ENCODE measurements around the gene DRGX.

Gene DRGX

DNA sequence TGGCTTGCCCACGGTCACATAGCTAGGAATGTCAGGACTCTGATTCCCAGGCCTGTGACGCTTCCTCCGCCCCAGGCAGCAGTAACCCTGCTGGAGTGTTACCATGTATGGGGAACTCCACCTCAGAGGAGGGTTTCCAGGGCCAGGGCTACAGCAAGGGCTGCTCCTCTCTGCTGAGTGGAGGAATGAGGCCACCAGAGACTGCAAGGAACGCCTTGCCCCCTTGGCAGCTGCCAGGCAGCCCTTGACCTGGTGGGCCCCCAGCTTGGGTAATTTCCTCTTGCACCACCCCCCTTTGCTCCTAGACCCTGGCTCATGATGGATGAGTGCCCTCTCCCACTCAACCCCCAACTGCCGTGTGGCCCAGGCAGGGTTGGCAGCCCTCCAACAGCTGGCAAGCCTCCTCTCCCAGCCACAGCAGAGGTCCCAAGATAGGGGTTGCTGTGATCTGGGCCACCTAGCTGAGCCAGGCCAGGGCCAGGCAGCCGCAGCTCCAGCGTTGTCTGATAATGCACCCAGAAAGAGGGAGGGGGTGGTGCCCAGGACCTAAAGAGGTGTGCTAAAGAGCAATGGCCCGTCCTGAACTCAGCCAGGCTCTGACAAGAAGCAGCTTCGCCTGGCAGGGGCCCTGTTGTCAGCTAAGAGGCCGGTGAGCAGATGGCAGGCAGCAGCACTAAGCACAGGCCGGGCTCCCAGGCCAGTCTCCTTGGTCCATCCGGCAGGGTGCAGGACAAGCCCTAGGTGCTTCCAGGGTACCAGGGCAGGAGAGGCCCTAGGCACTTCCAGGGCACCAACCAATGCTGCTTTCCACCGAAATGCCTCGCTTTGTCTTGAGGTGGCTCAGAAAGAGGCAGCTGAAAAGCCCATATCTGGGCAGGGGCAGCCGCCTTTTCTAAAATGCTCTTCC lies 35.4 kb downstream of the DRGX start:
- FAIRE-seq, result no peak

DNA sequence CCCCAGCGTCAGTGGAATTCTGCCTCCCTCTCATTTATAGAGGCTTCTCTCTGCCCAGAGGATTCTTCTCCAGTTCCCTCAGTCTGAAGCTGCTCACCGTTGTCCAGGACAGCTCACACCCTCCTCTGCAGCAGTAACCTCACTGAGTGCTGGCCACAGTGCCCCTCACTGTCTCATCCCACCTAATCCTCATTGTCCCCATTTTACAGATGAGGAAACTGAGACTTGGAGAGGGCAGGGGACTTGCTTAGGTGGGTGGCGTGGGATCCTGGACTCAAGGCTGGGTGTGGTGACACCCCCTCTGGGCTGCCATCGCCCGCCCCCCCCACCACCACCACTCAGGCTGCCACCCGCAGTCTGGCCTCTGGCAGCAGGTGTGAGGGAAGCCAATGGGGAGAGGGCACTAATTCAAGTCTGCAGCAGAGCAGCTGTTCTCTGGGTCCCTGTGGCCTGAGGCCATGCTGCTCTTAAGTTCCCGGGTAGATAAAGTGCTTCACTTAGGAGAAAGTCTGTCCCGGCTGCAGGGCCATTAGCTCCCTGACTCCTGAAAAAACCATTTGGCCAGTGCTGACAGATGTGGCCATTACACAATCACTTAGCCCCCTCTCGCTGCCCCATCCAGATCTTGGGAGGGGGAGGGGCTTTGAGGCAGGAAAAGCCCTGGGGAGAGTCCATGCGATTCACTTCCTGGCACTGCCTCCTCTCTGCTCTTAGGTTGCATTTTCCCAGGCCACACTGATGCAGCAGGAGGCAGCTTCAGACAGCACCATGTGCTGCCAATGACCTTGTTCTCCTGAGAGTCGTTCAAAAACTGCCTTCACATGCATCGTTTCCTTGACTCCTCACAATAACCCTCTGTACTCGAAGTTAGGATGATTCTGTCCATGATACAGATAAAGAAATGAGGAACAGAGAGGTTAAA lies 36.3 kb downstream of the DRGX start:
- FAIRE-seq, result no peak

DNA sequence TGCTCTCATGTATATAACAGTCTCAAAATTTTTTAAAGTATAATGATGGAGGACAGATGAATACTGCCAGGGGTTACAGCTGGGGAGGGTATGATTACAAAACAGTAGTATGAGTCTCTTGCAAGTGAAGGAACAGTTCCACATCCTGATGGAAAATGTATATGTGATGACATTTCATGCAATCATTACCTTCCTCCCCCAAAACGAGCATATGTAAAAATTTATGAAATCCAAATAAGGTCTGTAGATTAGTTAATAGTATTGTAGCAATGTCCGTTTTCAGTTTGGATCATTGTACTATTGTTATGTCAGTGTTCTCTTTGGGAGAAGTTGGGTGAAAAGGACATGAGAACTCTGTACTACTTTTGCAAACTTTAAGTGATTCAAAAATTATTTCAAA lies 38.0 kb downstream of the DRGX start:
- no peak for FAIRE-seq

DNA sequence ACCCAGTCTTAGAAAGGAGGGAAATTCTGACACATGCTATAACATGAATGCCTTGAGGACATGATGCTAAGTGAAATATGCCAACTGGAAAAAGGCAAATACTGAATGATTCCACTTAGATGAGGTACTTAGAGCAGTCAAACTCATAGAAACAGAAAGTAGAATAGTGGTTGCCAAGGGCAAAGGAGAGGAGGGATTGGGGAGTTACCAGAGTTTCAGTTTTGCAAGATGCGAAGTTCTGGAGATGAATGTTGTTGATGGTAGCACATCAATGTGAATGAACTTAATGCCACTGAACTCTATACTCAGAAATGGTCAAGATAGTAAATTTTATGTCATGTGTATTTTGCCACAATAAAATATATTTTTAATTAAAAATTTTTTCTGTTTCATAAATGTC lies 38.9 kb downstream of the DRGX start:
- FAIRE-seq, result no peak

DNA sequence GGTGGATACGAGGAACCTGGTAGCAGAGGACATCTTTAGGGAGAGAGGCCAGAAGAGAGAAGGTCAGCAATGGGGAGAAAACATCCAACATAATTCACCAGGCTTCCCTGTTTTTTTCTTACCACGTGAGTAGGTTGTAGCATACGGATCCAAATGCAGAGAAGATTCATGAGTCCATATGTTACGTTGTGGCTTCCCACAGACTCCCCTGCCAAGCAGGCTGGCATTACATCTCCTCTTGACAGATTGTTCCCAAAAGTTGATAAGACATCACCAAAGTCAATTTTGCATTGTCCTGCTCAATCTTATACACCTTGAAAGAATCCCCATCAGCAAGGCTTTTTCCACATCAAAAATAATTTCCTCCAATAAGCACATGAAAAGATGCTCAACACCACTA lies 39.7 kb downstream of the DRGX start:
- no peak for FAIRE-seq

DNA sequence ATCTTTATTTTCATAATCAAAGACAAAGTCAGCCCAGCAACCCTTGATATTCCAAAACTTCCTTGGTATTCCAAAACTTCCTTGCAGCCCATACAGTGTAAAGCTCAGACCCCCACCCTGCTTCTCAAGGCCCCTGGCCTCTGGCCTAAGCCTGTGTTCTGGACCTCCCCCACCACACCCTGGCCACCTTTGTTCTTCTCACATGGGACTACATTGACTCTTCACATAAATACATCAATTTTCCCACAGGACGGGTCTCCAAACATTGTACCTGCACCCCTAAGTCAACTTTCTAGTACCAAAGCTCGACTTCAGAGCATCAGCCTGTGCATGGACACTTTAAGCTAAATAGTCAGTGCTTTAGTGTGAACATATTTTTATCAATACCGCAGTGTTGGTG lies 40.7 kb downstream of the DRGX start:
- no peak for FAIRE-seq

DNA sequence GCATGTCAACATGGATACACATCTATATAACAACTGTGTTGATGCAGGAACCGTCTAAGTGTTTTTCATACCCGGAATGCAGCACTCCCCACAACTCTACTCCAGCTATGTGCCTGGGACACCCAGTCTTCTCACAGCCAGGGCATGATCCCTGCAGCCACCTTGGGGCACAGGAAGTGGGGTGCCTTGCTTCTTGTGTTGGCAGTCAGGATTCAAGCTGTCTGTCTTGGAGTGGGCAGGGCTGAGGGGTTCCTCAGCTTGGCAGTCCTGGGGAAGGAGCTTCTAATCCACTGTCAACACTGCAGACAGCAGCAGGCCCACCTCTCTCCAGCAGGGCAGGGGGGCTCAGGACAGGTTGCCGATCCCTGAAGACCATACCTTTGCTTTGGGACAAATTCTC lies 41.3 kb downstream of the DRGX start:
- FAIRE-seq, result no peak

DNA sequence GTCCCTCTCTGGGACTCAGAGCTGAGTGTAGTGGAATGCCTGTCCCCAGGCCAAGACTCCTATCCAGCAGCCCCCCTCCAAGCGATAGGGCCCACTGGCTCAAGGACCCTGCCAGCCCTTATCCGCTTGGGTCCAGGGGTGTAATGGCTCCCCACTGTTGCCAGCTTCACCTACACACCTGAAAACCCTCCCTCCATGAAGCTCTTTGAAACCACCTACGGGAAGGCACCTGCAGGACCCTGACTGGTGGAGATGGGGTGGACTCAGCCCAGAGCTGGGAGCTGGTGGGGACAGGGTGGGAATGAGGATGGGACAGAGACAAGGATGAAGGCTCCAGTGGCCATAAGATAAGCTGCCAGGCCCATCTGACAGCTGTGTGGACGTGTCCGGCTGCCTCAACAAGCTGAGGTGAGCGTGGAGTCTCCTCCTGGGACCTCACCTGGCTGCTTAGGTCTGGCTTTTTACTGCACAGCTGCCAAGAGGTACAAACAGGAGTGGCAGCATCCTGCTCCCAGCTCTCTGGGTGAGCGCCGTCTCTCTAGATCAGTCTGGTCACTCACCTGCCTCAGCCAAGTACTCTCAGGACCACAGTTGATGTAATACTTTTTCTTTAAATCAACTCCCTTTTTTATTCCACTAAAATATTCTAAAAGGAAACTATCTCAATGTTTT lies 41.9 kb downstream of the DRGX start:
- FAIRE-seq, result no peak

DNA sequence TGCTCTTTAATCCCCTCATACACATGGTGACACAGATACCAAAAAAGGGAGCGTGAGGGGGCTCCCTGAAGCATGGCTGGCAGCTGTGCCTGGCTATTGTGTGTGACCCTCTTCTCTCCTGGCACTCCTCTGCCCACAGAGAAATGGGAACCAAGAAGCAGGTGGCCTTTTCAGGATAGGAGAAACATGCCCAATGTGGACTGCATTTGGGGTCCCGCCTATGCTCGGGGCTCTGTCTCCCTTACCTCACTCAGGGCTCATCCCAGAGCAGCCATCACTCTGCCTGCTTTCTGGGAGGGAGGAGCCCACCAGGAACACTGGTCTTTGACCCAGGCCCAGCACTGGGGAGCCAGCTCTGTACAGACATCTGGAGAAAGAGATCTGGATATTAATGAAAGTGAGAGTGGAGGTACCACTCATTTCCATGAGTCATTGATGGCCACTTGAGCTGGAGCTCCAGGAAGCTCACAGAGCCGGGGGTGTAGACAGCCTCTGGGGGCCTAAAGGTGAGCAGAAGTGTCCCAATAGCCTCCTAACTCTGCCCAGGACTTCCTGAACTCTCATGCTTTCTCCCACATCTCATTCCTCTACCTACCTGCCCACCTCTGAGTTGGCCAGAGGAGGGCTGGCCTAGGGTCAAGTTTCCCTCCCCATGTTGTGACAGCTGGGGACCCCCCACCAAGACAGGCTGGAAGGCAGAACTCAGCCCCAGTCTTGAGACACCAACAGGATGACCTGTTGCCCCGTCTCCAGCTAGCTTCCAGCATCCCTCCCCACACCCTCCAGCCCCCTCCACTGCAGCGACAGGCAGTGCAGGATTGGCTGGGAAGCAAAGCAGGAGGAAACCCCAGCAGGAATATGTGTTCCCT lies 42.6 kb downstream of the DRGX start:
- no peak for FAIRE-seq

DNA sequence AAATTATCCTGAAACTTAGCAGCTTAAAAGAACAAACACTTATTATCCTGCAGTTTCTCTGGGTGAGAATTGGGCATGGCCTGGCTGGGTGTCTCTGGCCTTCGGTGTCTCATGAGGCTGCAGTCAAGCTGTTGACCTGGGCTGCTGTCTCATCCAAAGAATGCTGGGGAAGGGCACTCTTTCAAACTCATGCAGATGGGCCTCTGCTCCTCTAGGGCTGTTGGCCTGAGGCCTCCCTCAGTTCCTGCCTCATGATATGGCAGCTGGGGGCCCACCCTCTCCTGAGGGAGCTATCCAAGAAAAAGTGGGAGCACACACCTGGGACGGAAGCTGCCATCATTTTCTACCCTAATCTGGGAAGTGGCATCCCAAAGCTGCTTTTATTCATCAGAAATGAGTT lies 43.6 kb downstream of the DRGX start:
- FAIRE-seq, result no peak

DNA sequence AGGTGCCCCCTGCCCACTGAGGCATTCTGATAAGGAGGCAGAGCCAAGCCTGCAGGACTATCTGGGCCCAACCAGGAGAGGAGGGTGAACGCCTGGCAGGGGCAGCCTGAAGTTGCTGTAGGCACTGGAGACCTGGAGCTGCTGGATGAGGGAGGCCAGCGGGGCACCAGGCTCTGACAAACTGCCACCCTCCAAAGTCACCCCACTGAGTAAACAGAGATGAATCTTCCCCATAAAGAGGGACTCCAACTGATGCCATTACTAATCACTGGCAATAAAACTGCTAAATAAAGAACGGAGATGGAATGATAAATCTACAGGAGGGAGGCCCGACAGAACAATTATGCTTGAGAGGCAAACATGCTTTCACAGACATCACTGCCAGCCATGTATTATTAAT lies 44.2 kb downstream of the DRGX start:
- FAIRE-seq, result no peak

DNA sequence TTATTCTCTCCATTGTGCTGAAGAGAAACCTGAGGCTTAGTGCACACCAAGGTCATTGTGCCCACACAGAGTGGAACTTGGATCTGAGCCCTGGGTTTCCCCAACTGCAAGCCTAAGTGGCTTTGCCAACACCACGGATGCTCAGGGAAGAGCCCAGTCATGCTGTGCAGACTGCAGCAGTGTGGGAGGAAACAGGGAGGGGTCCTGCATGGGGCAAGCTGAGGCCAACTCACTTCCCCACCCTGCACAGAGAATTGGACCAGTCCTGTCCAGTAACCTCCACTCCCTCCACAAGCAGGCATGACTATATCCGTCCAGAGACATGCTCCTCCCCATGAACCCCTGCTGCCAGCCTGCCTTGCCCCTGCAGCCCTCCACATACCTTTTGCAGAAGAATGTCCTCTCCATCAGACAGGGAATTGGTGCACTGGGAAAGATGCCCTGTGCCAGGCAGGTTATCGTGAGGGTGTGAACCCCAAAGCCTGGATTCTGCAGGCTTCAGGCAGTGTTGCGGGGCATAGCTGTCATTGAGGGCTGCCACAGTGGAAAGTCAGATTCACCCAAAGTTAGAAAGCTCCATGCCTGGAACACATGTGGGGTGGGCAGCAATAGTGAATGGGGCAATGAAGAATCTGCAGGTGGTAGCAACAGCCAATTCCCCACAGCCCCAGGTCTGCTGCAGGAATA lies 44.9 kb downstream of the DRGX start:
- no peak for FAIRE-seq

DNA sequence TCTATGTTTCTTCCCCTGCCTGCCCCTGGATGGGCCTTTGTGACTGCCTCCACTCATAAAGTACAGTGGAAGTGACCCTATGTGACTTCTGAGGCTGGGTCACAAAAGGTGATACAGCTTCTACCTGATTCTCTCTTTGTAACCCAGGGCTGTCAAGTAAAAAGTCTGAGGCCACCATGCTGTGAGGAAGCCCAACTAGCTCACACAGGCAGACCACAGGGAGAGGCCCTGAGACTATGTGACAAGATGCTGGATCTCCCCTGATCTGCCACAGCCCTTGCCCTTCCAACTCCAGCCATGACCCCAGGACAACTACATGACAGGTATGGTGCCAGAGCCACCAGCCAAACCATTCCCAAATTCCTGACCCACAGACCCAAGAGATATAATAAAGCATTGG lies 45.8 kb downstream of the DRGX start:
- FAIRE-seq, result no peak

DNA sequence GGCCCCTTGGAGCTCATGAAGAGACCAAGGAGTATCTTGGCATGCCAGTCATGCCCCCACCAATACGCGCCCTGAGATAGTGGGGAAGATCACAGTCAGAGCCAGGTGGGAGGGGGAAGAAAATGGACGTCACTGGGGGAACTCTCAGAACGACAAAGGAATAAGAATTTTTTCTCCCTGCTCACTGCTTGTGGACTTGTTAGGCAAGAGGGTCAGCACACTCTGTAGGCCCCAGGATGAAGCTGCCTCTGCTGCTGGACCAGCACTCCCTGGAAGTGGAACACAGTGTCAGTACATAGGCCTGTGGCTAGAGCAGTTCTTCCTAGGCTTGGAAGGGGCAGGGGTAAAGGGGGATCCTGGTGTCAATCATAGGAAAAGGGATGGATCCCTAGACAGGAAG lies 46.5 kb downstream of the DRGX start:
- FAIRE-seq, result no peak

DNA sequence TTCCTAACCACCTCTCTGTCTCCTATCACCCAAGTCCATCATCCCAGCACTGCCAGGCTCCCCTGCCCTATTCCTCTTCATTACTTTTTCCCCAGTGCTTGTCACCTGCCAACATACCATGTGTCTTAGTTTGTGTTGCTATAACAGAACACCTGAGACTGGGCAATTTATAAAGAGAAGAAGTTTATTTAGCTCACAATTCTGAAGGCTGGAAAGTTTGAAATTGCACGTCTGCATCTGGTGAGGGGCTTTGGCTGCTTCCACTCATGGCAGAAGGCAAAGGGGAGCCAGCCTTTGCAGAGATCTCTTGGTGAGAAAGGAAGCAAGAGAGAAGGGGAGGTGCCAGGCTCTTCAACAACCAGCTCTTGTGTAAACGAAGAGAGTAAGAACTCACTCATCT lies 47.3 kb downstream of the DRGX start:
- no peak for FAIRE-seq

DNA sequence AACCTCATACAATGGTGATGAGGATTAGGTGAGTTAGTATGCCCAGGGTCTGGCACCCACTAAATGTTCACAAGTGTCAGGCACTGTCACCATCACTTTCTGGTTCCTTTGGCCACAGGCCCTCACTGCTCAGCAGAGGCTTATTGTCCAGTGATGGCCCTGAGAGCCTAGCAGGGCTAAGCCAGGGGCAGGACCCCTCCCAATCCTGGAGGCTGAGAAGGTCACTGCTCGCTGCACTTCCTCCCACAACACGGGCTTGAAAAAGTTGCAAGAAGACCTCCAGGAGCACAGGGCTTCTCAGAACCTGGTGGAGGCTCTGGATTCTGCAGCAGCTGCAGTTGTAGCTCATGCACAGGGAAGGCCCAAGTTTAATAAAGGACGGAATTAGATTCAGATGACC lies 48.1 kb downstream of the DRGX start:
- no peak for FAIRE-seq

DNA sequence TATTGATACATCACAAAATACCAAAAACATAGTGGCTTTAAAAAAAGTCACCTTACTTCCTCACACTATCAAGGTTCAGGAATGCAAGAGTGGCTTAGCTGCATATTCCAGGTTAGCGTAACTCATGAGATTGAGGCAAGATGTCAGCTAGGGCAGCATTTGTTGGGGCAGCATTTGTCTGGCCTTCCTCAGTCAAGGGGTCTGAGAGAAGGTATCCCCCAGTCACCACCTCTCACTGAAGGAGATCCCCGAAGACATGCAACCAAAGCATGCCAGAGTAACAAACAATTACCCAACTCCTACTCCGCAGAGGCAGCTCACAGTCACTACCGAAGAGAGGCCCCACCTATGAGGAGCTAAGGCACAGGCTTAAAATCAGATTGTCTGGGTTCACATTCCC lies 48.5 kb downstream of the DRGX start:
- FAIRE-seq, result no peak

DNA sequence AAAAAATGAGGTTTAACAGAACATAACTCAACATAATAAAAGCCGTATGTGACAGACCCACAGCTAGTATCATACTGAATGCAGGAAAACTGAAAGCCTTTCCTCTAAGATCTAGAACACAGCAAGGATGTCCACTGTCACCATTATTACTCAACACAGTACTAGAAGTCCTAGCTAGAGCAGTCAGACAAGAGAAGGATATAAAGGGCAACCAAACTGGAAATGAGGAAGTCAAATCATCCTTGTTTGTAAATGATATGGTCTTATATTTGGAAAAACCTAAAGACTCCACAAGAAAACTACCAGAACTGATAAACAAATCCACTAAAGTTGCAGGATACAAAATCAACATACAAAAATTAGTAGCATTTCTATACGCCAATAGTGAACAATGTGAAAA lies 51.0 kb downstream of the DRGX start:
- no peak for FAIRE-seq

DNA sequence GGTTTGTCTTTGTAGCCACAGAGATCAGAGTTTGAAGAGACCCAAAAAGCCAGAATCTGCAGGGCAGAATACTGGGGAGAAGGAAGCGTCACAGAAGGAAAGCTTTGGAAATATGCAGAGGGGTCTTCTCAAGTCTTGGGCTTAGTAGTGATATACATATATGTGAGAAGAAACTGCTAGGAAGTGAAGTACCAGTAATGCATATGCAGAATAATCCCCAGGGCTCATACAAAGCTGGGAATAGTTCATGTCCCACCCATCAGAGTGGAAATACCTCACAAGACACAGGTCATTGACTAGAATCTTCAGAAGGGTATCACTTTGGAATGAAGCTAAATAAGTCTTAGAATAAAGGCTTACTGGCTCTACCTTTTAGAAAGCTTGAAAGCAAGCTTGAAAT lies 57.3 kb downstream of the DRGX start:
- FAIRE-seq, result no peak

DNA sequence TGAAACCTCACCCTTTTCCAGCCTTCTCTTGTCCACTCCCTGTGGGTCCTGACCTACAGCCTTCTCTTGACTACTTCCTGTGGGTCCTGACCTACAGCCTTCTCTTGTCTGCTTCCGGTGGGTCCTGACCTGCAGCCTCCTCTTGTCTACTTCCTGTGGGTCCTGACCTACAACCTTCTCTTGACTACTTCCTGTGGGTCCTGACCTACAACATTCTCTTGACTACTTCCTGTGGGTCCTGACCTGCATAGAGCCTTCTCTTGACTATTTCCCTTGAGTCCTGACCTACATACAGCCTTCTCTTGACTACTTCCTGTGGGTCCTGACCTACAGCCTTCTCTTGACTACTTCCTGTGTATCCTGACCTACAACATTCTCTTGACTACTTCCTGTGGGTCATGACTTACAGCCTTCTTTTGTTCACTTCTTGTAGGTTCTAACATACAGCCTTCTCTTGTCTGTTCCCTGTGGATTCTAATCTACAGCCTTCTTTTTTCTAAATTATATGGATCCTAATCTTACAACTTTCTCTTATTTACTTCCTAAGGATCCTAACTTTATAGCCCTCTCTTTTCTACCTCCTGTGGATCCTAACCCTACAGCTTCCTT lies 60.4 kb downstream of the DRGX start:
- FAIRE-seq, result no peak

DNA sequence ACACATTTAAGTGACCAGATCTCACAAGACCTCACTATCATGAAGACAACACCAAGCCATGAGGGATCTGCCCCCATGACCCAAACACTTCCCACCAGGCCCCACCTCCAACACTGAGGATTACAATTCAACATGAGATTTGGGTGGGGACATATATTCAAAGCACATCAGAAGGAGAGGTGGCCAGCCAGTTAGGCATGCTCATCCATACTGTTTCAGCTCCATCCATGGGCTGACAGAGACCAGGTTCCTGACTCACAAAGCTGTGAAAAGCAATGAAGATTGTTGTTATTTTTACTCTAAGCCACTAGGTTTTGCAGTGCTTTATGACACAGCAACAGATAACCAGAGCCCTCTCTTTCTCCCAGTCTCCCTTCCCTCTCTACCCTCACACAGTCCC lies 60.9 kb downstream of the DRGX start:
- FAIRE-seq, result no peak

Measured in A204.1 (cell line).